Sigmoid colon (tissue), 4 donors: ENCODE data around the gene SPAG8.

ENCODE experiments used
- CTCF ChIP-seq, 4 experiments: fragments of 450-650 bp in 3 of 4; fragments of 200-600 bp in 1 of 4; IDR thresholded peaks; one replicate each; pipeline ENCODE4 v1.5.1; 2016 to 2019; ENCODE audit warnings: antibody characterized with exemption in 4 of 4, mild to moderate bottlenecking in 3 of 4, moderate library complexity in 2 of 4
- POLR2A ChIP-seq, 2 donors: fragments of 450-650 bp; IDR thresholded peaks; one replicate each; pipeline ENCODE4 v1.6.1; 2016; ENCODE audit warnings: antibody characterized with exemption in 2 of 2, mild to moderate bottlenecking in 2 of 2, moderate library complexity in 2 of 2
- POLR2AphosphoS5 ChIP-seq, 4 donors: sonication (generic); formaldehyde crosslinking; IDR thresholded peaks; one replicate each; pipeline ENCODE4 v1.6.1; 2017; ENCODE audit warnings: antibody characterized with exemption in 4 of 4

- TF ChIP-seq POLR2A (IDR thresholded peaks at IDR 0.05) (no peak), CTCF (IDR thresholded peaks at IDR 0.05) (no peak), POLR2AphosphoS5 (IDR thresholded peaks at IDR 0.05) (no peak)
These were observed 40.3 kb upstream of the SPAG8 start for GRCh38 chr9:35852267-35852815.
